K562 (cell line): Measurements from ENCODE around the gene TTC39C. TPM values are rescaled to one million over a fixed set of nuclear protein-coding genes. Genes with fewer than 3 reads are reported as not detected.

Experiments
- ATAC-seq: fragments of 200-7000 bp; cut with Tn5 transposase; 3 replicates; pipeline ENCODE4 v1.9.1; 2020; ENCODE audit warnings: moderate library complexity
- BruUV-seq: library from RNA; stranded (reverse); fragments of 400-500 nt; replicated peaks from 2 replicates; lab custom pipeline; 2021; lab: Mats Ljungman, UMichigan
- CTCF ChIA-PET: fragments of 300-600 bp; formaldehyde crosslinking; extraction: SDS; loops from one replicate; lab custom pipeline; 2021; ENCODE audit warnings: low intra/inter-chr PET ratio; lab: Yijun Ruan, JAX
- POLR2A ChIA-PET: fragments of 300-600, 350-650 bp; sonication (Branson Sonifier 250); formaldehyde crosslinking; extraction: SDS; loops from one replicate; lab custom pipeline; 2021; ENCODE audit warnings: antibody characterized with exemption, inconsistent platforms; lab: Yijun Ruan, JAX
- DNase-seq, 4 experiments: peaks; one replicate each; pipeline versions ENCODE4 v3.0.0 to v3.0.0-alpha.2; 2011 to 2018; ENCODE audit warnings: low spot score in 3 of 4, mixed read lengths in 3 of 4; ENCODE audit errors: extremely low read depth in 1 of 4
- FAIRE-seq: peaks from 2 replicates; lab custom pipeline; 2011; peaks lifted over from hg19 to GRCh38; lab: Jason Lieb, UNC
- H2AFZ ChIP-seq: 2 replicates; pipeline ENCODE4 v1.6.0; 2011; ENCODE audit warnings: low read depth, low read length, control low read depth, inconsistent platforms
- H3K27ac ChIP-seq: fragments of 200-600 bp; 3 replicates; pipeline ENCODE4 v1.8.0; 2011; ENCODE audit warnings: low read depth, mild to moderate bottlenecking, control low read depth, inconsistent platforms, low read length, moderate library complexity, mixed read lengths; ENCODE audit errors: extremely low read depth
- H3K27me3 ChIP-seq, 2 experiments: fragments of 300-600 bp in 1 of 2; 2 replicates in 1 of 2; 3 replicates in 1 of 2; pipeline versions ENCODE4 v1.6.0 to v1.8.0; 2011; ENCODE audit warnings: inconsistent platforms in 2 of 2, low read length in 2 of 2, mild to moderate bottlenecking in 1 of 2, mixed read lengths in 1 of 2, moderate library complexity in 1 of 2; ENCODE audit not compliant: control insufficient read depth in 2 of 2, insufficient read depth in 2 of 2
- H3K36me3 ChIP-seq: fragments of 300-600 bp; 3 replicates; pipeline ENCODE4 v1.8.0; 2011; ENCODE audit warnings: mild to moderate bottlenecking, low read length, inconsistent platforms; ENCODE audit not compliant: control insufficient read depth, insufficient read depth
- H3K4me1 ChIP-seq, 2 experiments: fragments of 200-600 bp in 1 of 2; replicated peaks in 1 of 2; 2 replicates in 1 of 2; 3 replicates in 1 of 2; pipeline versions ENCODE4 v1.5.1 to v1.8.0; 2011; ENCODE audit warnings: inconsistent platforms in 2 of 2, low read length in 2 of 2, mild to moderate bottlenecking in 1 of 2, mixed read lengths in 1 of 2, moderate library complexity in 1 of 2; ENCODE audit not compliant: control insufficient read depth in 2 of 2, insufficient read depth in 2 of 2
- H3K4me2 ChIP-seq: 2 replicates; pipeline ENCODE4 v1.6.1; 2011; ENCODE audit warnings: low read length, control low read depth, inconsistent platforms, mixed read lengths; ENCODE audit not compliant: insufficient read depth
- H3K4me3 ChIP-seq: fragments of 200-600 bp; sonication (generic), shearing (Covaris generic); 2 replicates; pipeline ENCODE4 v1.5.1; 2016; ENCODE audit warnings: control low read depth, inconsistent platforms
- H3K79me2 ChIP-seq: fragments of 200-600 bp; 3 replicates; pipeline ENCODE4 v1.8.0; 2011; ENCODE audit warnings: low read length, inconsistent platforms; ENCODE audit not compliant: control insufficient read depth, insufficient read depth
- H3K9ac ChIP-seq, 2 experiments: 2 replicates each; pipeline versions ENCODE4 v1.6.0 to v1.6.1; 2011; ENCODE audit warnings: low read depth in 2 of 2, low read length in 2 of 2, control low read depth in 1 of 2, inconsistent platforms in 1 of 2, mild to moderate bottlenecking in 1 of 2, mixed read lengths in 1 of 2; ENCODE audit not compliant: insufficient read depth in 1 of 2
- H3K9me1 ChIP-seq: one replicate; pipeline ENCODE4 v1.6.0; 2011; ENCODE audit warnings: inconsistent platforms, mild to moderate bottlenecking, low read length, moderate library complexity; ENCODE audit not compliant: control insufficient read depth, insufficient read depth
- H3K9me3 ChIP-seq: replicated peaks from 2 replicates; pipeline ENCODE4 v1.5.1; 2011; ENCODE audit warnings: low read depth, low read length, inconsistent platforms; ENCODE audit not compliant: control insufficient read depth, insufficient read depth
- H4K20me1 ChIP-seq: replicated peaks from 2 replicates; pipeline ENCODE4 v1.6.1; 2011; ENCODE audit warnings: low read length, inconsistent platforms, mixed read lengths; ENCODE audit not compliant: control insufficient read depth, insufficient read depth
- BACH1 ChIP-seq: fragments of 200-800 bp; sonication (Bioruptor generic); IDR thresholded peaks from 2 replicates; pipeline ENCODE4 v1.6.1; 2016; ENCODE audit warnings: missing genetic modification characterization, missing compliant biosample characterization
- ESRRA ChIP-seq: fragments of 450-650 bp; IDR thresholded peaks from 2 replicates; pipeline ENCODE4 v1.6.1; 2014; ENCODE audit warnings: low read depth, mild to moderate bottlenecking, moderate library complexity, borderline replicate concordance
- FOXP4 ChIP-seq: sonication (generic); formaldehyde crosslinking; IDR thresholded peaks from 2 replicates; pipeline ENCODE4 v1.8.0; 2022; ENCODE audit warnings: mild to moderate bottlenecking, missing genetic modification reagents, borderline replicate concordance
- JUN ChIP-seq, 2 experiments: sonication (generic) in 1 of 2; formaldehyde crosslinking in 1 of 2; IDR thresholded peaks; 2 replicates each; pipeline versions ENCODE4 v1.6.1 to v1.8.0; 2012 to 2022; ENCODE audit warnings: borderline replicate concordance in 2 of 2, mild to moderate bottlenecking in 2 of 2, improper control_type of control experiment in 1 of 2, low read depth in 1 of 2, low read length in 1 of 2, missing genetic modification reagents in 1 of 2
- KLF13 ChIP-seq: fragments of 450-650 bp; IDR thresholded peaks from 2 replicates; pipeline ENCODE4 v1.6.1; 2016; ENCODE audit warnings: missing genetic modification characterization, low read depth, mild to moderate bottlenecking, missing compliant biosample characterization, moderate library complexity, borderline replicate concordance
- NFXL1 ChIP-seq: fragments of 450-650 bp; formaldehyde crosslinking; IDR thresholded peaks from 2 replicates; pipeline ENCODE4 v1.4.0; 2021; ENCODE audit warnings: mild to moderate bottlenecking
- NR4A1 ChIP-seq, 2 experiments: fragments of 250-450 bp in 1 of 2; fragments of 450-650 bp in 1 of 2; sonication (Bioruptor Pico) in 1 of 2; IDR thresholded peaks; 2 replicates each; pipeline versions ENCODE4 v1.4.0 to v1.6.1; 2016 to 2020; ENCODE audit warnings: mild to moderate bottlenecking in 2 of 2, missing compliant biosample characterization in 1 of 2, missing genetic modification characterization in 1 of 2, moderate library complexity in 1 of 2
- NRF1 ChIP-seq, 2 experiments: fragments of 450-650 bp; IDR thresholded peaks in 1 of 2; conservative IDR thresholded peaks in 1 of 2; 2 replicates each; pipeline ENCODE4 v1.6.1; 2014; ENCODE audit warnings: mild to moderate bottlenecking in 2 of 2
- RBBP5 ChIP-seq: fragments of 200-600 bp; sonication (generic); IDR thresholded peaks from 2 replicates; pipeline ENCODE4 v1.6.1; 2012; ENCODE audit warnings: borderline replicate concordance, mild to moderate bottlenecking, low read length, control low read depth, inconsistent platforms; ENCODE audit not compliant: insufficient read depth, poor library complexity, severe bottlenecking
- TOE1 ChIP-seq, 2 experiments: fragments of 450-650 bp in 1 of 2; sonication (generic) in 1 of 2; formaldehyde crosslinking in 1 of 2; IDR thresholded peaks; 2 replicates each; pipeline versions ENCODE4 v1.7.1 to v1.8.0; 2016 to 2022; ENCODE audit warnings: borderline replicate concordance in 2 of 2, mild to moderate bottlenecking in 2 of 2, antibody characterized with exemption in 1 of 2, inconsistent platforms in 1 of 2, low read depth in 1 of 2, missing genetic modification reagents in 1 of 2, moderate library complexity in 1 of 2
- ZBTB49 ChIP-seq: sonication (generic); formaldehyde crosslinking; IDR thresholded peaks from 2 replicates; pipeline ENCODE4 v1.8.0; 2022; ENCODE audit warnings: missing genetic modification reagents, mild to moderate bottlenecking, borderline replicate concordance
- WGBS: fragments of 100-300 bp; shearing (Covaris generic); methylation state at CpG from one replicate; pipeline ENCODE4 v1.1.6; 2016; ENCODE audit warnings: low coverage, mixed read lengths; ENCODE audit not compliant: insufficient coverage; ENCODE audit errors: missing lambda C conversion rate; 5-methylcytosine and 5-hydroxymethylcytosine counted together
- in situ Hi-C: fragments of 300-500 bp; cut with MboI; formaldehyde crosslinking; loops from 4 replicates; pipeline ENCODE4 v1.15.0; 2018; ENCODE audit warnings: inconsistent platforms, mixed read lengths
- intact Hi-C: fragments of 100-400 bp; cut with micrococcal nuclease; formaldehyde crosslinking; loops from 2 replicates; pipeline ENCODE4 v1.14.2; 2022
- polyA plus RNA-seq, 8 experiments: library from polyadenylated mRNA; depleted of rRNA in 4 of 8; stranded (reverse) in 5 of 8; unstranded in 3 of 8; fragments of >200 nt; fragmentation: Nextera tagmentation in 2 of 8; fragmentation: Illumina TruSeq in 1 of 8; extraction: Ambion mirVana in 2 of 8; extraction: Trizol in 1 of 8; gene quantifications; 2 replicates each; pipeline versions ENCODE4 v1.2.1 to v1.2.3, GENCODE V29; 2011 to 2014; ENCODE audit warnings: inconsistent platforms in 1 of 8, missing spikeins in 1 of 8
- total RNA-seq, 7 experiments: library from RNA; depleted of rRNA in 6 of 7; stranded (reverse); fragments of >200 nt in 6 of 7; fragmentation: Illumina TruSeq in 2 of 7; extraction: Trizol in 2 of 7; gene quantifications; 2 replicates each; pipeline versions ENCODE4 v1.2.1 to v1.2.3, GENCODE V29; 2011 to 2021; ENCODE audit warnings: low replicate concordance in 1 of 7
- TF ChIP-seq, protein P1 (sequence below): fragments of 250-450 bp; sonication (Bioruptor Pico); IDR thresholded peaks from 2 replicates; pipeline ENCODE4 v1.5.0; 2021; ENCODE audit warnings: mild to moderate bottlenecking, moderate library complexity

Gene TTC39C
- total and polyA plus RNA-seq, 9 of the 15 experiments (the other 6 are each of a cell fraction or from before 2014, with no cell fraction given), result 0.01 to 0.58 (median 0.18) TPM; not detected in 5

GRCh38 chr18:24076950-24077349 is 62.4 kb downstream of the TTC39C start:
- Histone ChIP-seq H3K79me2 (no peaks in the 10 kb centered on the region), H3K9me1 (no peaks in the 10 kb centered on the region), H3K27me3 (no peaks in the 10 kb centered on the region; a peak in 1 of 5 replicates), H3K4me1 (no peaks in the 10 kb centered on the region; a peak in 2 of 5 replicates), H3K27ac (no peak overlapping the region), H3K4me2 (no peak overlapping the region), H4K20me1 (no peaks in the 10 kb centered on the region), H3K4me3 (no peak overlapping the region)
- no peak for FAIRE-seq
- BruUV-seq, result no TSS peak
- TF ChIP-seq ZBTB49, result no peak
- TF ChIP-seq ESRRA, result no peak
- no peak for TF ChIP-seq BACH1 (tag)
- no peak for TF ChIP-seq NFXL1 (CRISPR knock-in tag)
- TF ChIP-seq FOXP4 (CRISPR knock-in tag), result no peak
- TF ChIP-seq RBBP5, result no peak
- TF ChIP-seq TOE1 (IDR thresholded peaks at IDR 0.05; ENCODE audit: borderline replicate concordance), result no peak
- TF ChIP-seq TOE1 (CRISPR knock-in tag; IDR thresholded peaks at IDR 0.05; ENCODE audit: borderline replicate concordance, low read depth), result no peak
- TF ChIP-seq NR4A1 (CRISPR knock-in tag; IDR thresholded peaks at IDR 0.05), result no peak
- TF ChIP-seq NR4A1 (tag; IDR thresholded peaks at IDR 0.05), result no peak
- TF ChIP-seq JUN (IDR thresholded peaks at IDR 0.05; ENCODE audit: borderline replicate concordance, low read depth, low read length), result no peak
- TF ChIP-seq JUN (CRISPR knock-in tag; IDR thresholded peaks at IDR 0.05; ENCODE audit: borderline replicate concordance), result no peak
- TF ChIP-seq, protein P1, sequence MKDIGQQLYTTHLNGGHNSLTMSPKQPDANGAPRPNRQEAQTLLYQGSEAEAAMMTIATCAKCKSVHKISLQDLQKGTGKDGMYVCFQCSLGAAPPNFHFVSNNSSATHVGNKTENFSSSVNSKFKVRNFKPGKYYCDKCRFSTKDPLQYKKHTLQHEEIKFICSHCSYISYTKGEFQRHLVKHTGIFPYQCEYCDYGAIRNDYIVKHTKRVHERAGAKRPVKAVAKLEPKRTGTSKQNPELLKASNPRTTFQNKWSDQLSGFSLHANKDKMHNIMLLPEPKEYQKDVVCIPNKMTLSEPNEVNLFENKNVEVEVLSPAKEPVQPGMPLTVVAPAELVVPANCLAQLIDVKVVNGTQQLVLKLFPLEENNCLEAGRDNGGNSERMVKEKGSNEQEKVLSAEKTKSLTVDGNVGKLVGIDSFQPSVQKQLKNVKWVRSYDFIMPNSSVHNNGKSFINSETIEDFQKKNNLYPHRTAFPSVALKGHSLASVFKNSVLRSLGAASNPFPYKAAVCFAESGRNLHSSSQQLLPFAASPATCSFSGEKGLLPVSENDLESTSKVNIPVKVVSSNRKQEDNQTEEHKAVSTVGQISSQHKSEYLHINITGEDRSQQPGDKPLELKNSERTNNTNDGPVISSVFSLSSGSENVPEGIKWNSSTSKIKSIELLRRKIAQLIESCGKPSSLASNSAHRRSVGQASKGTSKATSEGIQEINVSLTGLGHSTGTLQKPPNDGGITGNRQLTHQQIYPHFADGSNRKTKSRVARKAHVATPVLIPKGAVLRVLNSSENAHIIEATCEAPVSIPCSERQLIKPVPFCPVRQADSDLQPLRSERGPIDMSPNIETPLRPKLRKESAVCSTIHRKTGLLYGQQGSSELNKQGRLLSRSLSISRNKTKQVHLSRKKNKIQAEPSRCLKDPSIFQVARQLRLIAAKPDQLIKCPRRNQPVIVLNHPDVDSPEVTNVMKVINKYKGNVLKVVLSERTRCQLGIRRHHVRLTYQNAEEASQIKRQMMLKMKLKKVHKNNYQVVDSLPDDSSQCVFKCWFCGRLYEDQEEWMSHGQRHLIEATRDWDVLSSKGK (CRISPR knock-in tag), result no peak
- no peak for TF ChIP-seq KLF13 (tag)
- TF ChIP-seq NRF1 (conservative IDR thresholded peaks at IDR 0.05 in 1 of 2, IDR thresholded peaks at IDR 0.05 in 1 of 2), result no peak
- TF ChIP-seq, all 486 proteins: peak for 0
- Histone ChIP-seq H3K36me3 (no peaks in the 10 kb centered on the region), H3K9ac (no peak overlapping the region), H2AFZ (no peak overlapping the region), H3K9me3 (no peaks in the 10 kb centered on the region)
- ChIA-PET POLR2A (interaction anchor here (0.7 kb wide), 1 partner anchor 152 kb away, joined by 3 read pairs; no protein-coding TSS in a partner anchor), CTCF (no interaction called here)
- DNase-seq (no peak), ATAC-seq (no peak)
- in situ Hi-C loops (no loop called here), intact Hi-C loops (no loop called here)
- WGBS, result under 1% methylated on average over 10 of the region's 10 CpGs
